ENCODE results near the gene TBC1D14. TPM values are rescaled to one million over a fixed set of nuclear protein-coding genes. Genes with fewer than 3 reads are reported as not detected.

TBC1D14 gene
- total and polyA plus RNA-seq, 9 of the 15 experiments (the other 6 are each of a cell fraction or from before 2014, with no cell fraction given): 2.1 to 59.6 (median 44.8) TPM

GRCh38 chr4:6925357-6925836 lies 15.8 kb downstream of the TBC1D14 start (continued):
- TF ChIP-seq, protein P1, sequence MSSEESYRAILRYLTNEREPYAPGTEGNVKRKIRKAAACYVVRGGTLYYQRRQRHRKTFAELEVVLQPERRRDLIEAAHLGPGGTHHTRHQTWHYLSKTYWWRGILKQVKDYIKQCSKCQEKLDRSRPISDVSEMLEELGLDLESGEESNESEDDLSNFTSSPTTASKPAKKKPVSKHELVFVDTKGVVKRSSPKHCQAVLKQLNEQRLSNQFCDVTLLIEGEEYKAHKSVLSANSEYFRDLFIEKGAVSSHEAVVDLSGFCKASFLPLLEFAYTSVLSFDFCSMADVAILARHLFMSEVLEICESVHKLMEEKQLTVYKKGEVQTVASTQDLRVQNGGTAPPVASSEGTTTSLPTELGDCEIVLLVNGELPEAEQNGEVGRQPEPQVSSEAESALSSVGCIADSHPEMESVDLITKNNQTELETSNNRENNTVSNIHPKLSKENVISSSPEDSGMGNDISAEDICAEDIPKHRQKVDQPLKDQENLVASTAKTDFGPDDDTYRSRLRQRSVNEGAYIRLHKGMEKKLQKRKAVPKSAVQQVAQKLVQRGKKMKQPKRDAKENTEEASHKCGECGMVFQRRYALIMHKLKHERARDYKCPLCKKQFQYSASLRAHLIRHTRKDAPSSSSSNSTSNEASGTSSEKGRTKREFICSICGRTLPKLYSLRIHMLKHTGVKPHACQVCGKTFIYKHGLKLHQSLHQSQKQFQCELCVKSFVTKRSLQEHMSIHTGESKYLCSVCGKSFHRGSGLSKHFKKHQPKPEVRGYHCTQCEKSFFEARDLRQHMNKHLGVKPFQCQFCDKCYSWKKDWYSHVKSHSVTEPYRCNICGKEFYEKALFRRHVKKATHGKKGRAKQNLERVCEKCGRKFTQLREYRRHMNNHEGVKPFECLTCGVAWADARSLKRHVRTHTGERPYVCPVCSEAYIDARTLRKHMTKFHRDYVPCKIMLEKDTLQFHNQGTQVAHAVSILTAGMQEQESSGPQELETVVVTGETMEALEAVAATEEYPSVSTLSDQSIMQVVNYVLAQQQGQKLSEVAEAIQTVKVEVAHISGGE (CRISPR knock-in tag; IDR thresholded peaks at IDR 0.05): no peak
- TF ChIP-seq MYNN (IDR thresholded peaks at IDR 0.05) (0 out of 2 replicates have a peak, but pooled peaks have one; percentile 20), MYNN (CRISPR knock-in tag; IDR thresholded peaks at IDR 0.05) (no peak), ZBTB5 (IDR thresholded peaks at IDR 0.05) (no peak), C11orf30 (IDR thresholded peaks at IDR 0.05; ENCODE audit: low read depth) (peak; percentile 78), ZNF23 (CRISPR knock-in tag; IDR thresholded peaks at IDR 0.05) (no peak), SAP30 (IDR thresholded peaks at IDR 0.05; ENCODE audit: borderline replicate concordance, insufficient read depth, low read depth, low read length, poor library complexity, severe bottlenecking) (no peak), ZSCAN32 (CRISPR knock-in tag; IDR thresholded peaks at IDR 0.05) (no peak), NEUROD1 (IDR thresholded peaks at IDR 0.05; ENCODE audit: borderline replicate concordance, low read depth, low read length, partially characterized antibody) (peak; percentile 51), SUPT5H (IDR thresholded peaks at IDR 0.05) (no peak)
- TF ChIP-seq, protein P2, sequence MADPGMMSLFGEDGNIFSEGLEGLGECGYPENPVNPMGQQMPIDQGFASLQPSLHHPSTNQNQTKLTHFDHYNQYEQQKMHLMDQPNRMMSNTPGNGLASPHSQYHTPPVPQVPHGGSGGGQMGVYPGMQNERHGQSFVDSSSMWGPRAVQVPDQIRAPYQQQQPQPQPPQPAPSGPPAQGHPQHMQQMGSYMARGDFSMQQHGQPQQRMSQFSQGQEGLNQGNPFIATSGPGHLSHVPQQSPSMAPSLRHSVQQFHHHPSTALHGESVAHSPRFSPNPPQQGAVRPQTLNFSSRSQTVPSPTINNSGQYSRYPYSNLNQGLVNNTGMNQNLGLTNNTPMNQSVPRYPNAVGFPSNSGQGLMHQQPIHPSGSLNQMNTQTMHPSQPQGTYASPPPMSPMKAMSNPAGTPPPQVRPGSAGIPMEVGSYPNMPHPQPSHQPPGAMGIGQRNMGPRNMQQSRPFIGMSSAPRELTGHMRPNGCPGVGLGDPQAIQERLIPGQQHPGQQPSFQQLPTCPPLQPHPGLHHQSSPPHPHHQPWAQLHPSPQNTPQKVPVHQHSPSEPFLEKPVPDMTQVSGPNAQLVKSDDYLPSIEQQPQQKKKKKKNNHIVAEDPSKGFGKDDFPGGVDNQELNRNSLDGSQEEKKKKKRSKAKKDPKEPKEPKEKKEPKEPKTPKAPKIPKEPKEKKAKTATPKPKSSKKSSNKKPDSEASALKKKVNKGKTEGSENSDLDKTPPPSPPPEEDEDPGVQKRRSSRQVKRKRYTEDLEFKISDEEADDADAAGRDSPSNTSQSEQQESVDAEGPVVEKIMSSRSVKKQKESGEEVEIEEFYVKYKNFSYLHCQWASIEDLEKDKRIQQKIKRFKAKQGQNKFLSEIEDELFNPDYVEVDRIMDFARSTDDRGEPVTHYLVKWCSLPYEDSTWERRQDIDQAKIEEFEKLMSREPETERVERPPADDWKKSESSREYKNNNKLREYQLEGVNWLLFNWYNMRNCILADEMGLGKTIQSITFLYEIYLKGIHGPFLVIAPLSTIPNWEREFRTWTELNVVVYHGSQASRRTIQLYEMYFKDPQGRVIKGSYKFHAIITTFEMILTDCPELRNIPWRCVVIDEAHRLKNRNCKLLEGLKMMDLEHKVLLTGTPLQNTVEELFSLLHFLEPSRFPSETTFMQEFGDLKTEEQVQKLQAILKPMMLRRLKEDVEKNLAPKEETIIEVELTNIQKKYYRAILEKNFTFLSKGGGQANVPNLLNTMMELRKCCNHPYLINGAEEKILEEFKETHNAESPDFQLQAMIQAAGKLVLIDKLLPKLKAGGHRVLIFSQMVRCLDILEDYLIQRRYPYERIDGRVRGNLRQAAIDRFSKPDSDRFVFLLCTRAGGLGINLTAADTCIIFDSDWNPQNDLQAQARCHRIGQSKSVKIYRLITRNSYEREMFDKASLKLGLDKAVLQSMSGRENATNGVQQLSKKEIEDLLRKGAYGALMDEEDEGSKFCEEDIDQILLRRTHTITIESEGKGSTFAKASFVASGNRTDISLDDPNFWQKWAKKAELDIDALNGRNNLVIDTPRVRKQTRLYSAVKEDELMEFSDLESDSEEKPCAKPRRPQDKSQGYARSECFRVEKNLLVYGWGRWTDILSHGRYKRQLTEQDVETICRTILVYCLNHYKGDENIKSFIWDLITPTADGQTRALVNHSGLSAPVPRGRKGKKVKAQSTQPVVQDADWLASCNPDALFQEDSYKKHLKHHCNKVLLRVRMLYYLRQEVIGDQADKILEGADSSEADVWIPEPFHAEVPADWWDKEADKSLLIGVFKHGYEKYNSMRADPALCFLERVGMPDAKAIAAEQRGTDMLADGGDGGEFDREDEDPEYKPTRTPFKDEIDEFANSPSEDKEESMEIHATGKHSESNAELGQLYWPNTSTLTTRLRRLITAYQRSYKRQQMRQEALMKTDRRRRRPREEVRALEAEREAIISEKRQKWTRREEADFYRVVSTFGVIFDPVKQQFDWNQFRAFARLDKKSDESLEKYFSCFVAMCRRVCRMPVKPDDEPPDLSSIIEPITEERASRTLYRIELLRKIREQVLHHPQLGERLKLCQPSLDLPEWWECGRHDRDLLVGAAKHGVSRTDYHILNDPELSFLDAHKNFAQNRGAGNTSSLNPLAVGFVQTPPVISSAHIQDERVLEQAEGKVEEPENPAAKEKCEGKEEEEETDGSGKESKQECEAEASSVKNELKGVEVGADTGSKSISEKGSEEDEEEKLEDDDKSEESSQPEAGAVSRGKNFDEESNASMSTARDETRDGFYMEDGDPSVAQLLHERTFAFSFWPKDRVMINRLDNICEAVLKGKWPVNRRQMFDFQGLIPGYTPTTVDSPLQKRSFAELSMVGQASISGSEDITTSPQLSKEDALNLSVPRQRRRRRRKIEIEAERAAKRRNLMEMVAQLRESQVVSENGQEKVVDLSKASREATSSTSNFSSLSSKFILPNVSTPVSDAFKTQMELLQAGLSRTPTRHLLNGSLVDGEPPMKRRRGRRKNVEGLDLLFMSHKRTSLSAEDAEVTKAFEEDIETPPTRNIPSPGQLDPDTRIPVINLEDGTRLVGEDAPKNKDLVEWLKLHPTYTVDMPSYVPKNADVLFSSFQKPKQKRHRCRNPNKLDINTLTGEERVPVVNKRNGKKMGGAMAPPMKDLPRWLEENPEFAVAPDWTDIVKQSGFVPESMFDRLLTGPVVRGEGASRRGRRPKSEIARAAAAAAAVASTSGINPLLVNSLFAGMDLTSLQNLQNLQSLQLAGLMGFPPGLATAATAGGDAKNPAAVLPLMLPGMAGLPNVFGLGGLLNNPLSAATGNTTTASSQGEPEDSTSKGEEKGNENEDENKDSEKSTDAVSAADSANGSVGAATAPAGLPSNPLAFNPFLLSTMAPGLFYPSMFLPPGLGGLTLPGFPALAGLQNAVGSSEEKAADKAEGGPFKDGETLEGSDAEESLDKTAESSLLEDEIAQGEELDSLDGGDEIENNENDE (IDR thresholded peaks at IDR 0.05; ENCODE audit: low read depth, low read length): no peak

Data from K562 (cell line).